Loucy (cell line): ENCODE data around the gene TRAPPC12.

Experiments
- H2AFZ ChIP-seq: fragments of 200-600 bp; sonication (generic); 2 replicates; pipeline ENCODE4 v1.6.0; 2016; ENCODE audit warnings: antibody characterized with exemption, mild to moderate bottlenecking, low read length, moderate library complexity
- H3F3A ChIP-seq: fragments of 200-600 bp; 2 replicates; pipeline ENCODE4 v1.6.0; 2016; ENCODE audit warnings: antibody characterized with exemption, low read depth, mild to moderate bottlenecking
- H3K27me3 ChIP-seq: fragments of 200-600 bp; sonication (generic); 2 replicates; pipeline ENCODE4 v1.6.1; 2014; ENCODE audit warnings: low read length, mild to moderate bottlenecking; ENCODE audit not compliant: insufficient read depth, poor library complexity, severe bottlenecking
- H3K36me3 ChIP-seq: fragments of 200-600 bp; sonication (generic); 2 replicates; pipeline ENCODE4 v1.6.1; 2016; ENCODE audit warnings: low read length; ENCODE audit not compliant: insufficient read depth
- H3K4me1 ChIP-seq: fragments of 200-600 bp; sonication (generic); 2 replicates; pipeline ENCODE4 v1.5.1; 2014; ENCODE audit warnings: low read length, mild to moderate bottlenecking; ENCODE audit not compliant: insufficient read depth, poor library complexity, severe bottlenecking
- H3K4me2 ChIP-seq: fragments of 200-600 bp; sonication (generic); 2 replicates; pipeline ENCODE4 v1.6.0; 2014; ENCODE audit warnings: antibody characterized with exemption, low read length, low read depth, mild to moderate bottlenecking; ENCODE audit not compliant: poor library complexity, severe bottlenecking
- H3K4me3 ChIP-seq: fragments of 200-600 bp; sonication (generic); 2 replicates; pipeline ENCODE4 v1.5.1; 2014; ENCODE audit warnings: low read length, mild to moderate bottlenecking, mixed read lengths; ENCODE audit not compliant: poor library complexity, severe bottlenecking
- H3K79me2 ChIP-seq: fragments of 200-600 bp; sonication (generic); 2 replicates; pipeline ENCODE4 v1.6.1; 2014; ENCODE audit warnings: low read length; ENCODE audit not compliant: insufficient read depth
- H3K9ac ChIP-seq: fragments of 200-600 bp; sonication (generic); 2 replicates; pipeline ENCODE4 v1.6.0; 2014; ENCODE audit warnings: mild to moderate bottlenecking, low read depth, low read length, moderate library complexity; ENCODE audit not compliant: poor library complexity, severe bottlenecking
- H3K9me2 ChIP-seq: fragments of 200-600 bp; sonication (generic); replicated peaks from 2 replicates; pipeline ENCODE4 v1.6.1; 2016; ENCODE audit warnings: low read depth, low read length, mixed read lengths
- H3K9me3 ChIP-seq: fragments of 200-600 bp; sonication (generic); 2 replicates; pipeline ENCODE4 v1.6.1; 2014; ENCODE audit warnings: mild to moderate bottlenecking, antibody characterized with exemption, low read length, low read depth; ENCODE audit not compliant: insufficient read depth
- H4K20me1 ChIP-seq: fragments of 200-600 bp; sonication (generic); 2 replicates; pipeline ENCODE4 v1.6.0; 2014; ENCODE audit warnings: antibody characterized with exemption, low read length, mild to moderate bottlenecking; ENCODE audit not compliant: insufficient read depth, poor library complexity, severe bottlenecking
- CTCF ChIP-seq: fragments of 200-600 bp; sonication (generic); conservative IDR thresholded peaks from 2 replicates; pipeline ENCODE4 v1.5.1; 2014; ENCODE audit warnings: mild to moderate bottlenecking, antibody characterized with exemption, low read length
- EZH2phosphoT487 ChIP-seq: fragments of 200-600 bp; IDR thresholded peaks from 2 replicates; pipeline ENCODE4 v1.6.1; 2018; ENCODE audit warnings: antibody characterized with exemption, mild to moderate bottlenecking, moderate library complexity, borderline replicate concordance

Gene TRAPPC12

DNA sequence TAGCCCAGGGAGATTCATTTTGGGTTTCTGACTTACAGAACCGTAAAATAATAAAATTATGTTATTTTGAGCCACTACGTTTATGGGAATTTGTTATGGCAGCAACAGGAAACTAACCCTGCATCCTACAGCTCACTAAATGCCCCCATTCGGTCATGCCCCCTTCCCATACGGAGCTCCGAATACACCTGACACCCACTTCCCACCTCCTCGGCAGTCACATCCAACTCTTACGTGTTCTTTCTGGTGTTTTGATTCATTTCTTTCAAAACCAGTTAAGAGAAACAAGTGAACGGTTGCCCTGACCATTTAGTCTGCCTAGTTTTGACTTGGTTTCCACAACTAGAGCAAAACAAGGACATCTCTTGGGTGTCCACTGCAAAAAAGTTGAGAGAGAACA, 21.6 kb upstream of the TRAPPC12 start:
- H3K4me2 ChIP-seq = no peak overlapping the region
- peaks cover 64% of the 10 kb centered on the region; the same call in 1 of the 2 replicates for H3K79me2 ChIP-seq
- no peaks in the 10 kb centered on the region for H3K9me3 ChIP-seq
- no peak overlapping the region for H2AFZ ChIP-seq
- no peak overlapping the region for H3K4me3 ChIP-seq
- no peaks in the 10 kb centered on the region for H3K9me2 ChIP-seq
- no peaks in the 10 kb centered on the region for H3K27me3 ChIP-seq
- no peak overlapping the region for H3K9ac ChIP-seq
- H3K4me1 ChIP-seq = peaks cover 16% of the 10 kb centered on the region
- TF ChIP-seq EZH2phosphoT487 = no peak
- TF ChIP-seq CTCF = no peak
- H3F3A ChIP-seq = no peaks in the 10 kb centered on the region
- peaks cover 14% of the 10 kb centered on the region; the same call in 1 of the 2 replicates for H3K36me3 ChIP-seq
- H4K20me1 ChIP-seq = peaks cover 12% of the 10 kb centered on the region

GRCh38 chr2:3361518-3362389, 17.7 kb upstream of the TRAPPC12 start:
- Histone ChIP-seq H3K9me3 (no peaks in the 10 kb centered on the region), H3K4me3 (no peak overlapping the region), H3K36me3 (no peaks in the 10 kb centered on the region), H3K4me1 (peaks cover 20% of the 10 kb centered on the region), H4K20me1 (peaks cover 12% of the 10 kb centered on the region), H3K4me2 (no peak overlapping the region), H3F3A (no peaks in the 10 kb centered on the region), H3K79me2 (peaks cover 81% of the 10 kb centered on the region; the same call in 1 of the 2 replicates), H3K9me2 (no peaks in the 10 kb centered on the region), H2AFZ (no peak overlapping the region), H3K9ac (no peak overlapping the region), H3K27me3 (no peaks in the 10 kb centered on the region)
- TF ChIP-seq EZH2phosphoT487 = no peak

- H3F3A ChIP-seq = no peaks in the 10 kb centered on the region
- no peak overlapping the region for H3K4me2 ChIP-seq
- peaks cover 63% of the 10 kb centered on the region; the same call in 1 of the 2 replicates for H3K79me2 ChIP-seq
- H3K27me3 ChIP-seq = no peaks in the 10 kb centered on the region
- no peak overlapping the region for H2AFZ ChIP-seq
- no peaks in the 10 kb centered on the region for H3K9me2 ChIP-seq
- no peaks in the 10 kb centered on the region for H3K36me3 ChIP-seq
- no peak overlapping the region for H3K9ac ChIP-seq
- no peak overlapping the region for H3K4me3 ChIP-seq
- peaks cover 14% of the 10 kb centered on the region for H3K4me1 ChIP-seq
- H3K9me3 ChIP-seq = no peaks in the 10 kb centered on the region
- no peak for TF ChIP-seq CTCF
- no peak for TF ChIP-seq EZH2phosphoT487
- H4K20me1 ChIP-seq = peaks cover 6% of the 10 kb centered on the region
Observed at GRCh38 chr2:3365219-3365618, 14.3 kb upstream of the TRAPPC12 start.
